DMS153 (cell line): Measurements from ENCODE around the gene FBLN1.

Experiments used
- DNase-seq: peaks from one replicate; lab custom pipeline; 2025; lab: John Stamatoyannopoulos, UW

The FBLN1 gene

GRCh38 chr22:45640941-45641621 is 138.4 kb downstream of the FBLN1 start:
- DNase-seq = no peak

- no peak for DNase-seq
Measured at GRCh38 chr22:45642986-45643385, 140.3 kb downstream of the FBLN1 start.

GRCh38 chr22:45644714-45645113 is 142.0 kb downstream of the FBLN1 start:
- no peak for DNase-seq

GRCh38 chr22:45645150-45645525 is 142.5 kb downstream of the FBLN1 start:
- no peak for DNase-seq

GRCh38 chr22:45645526-45646414 is 143.1 kb downstream of the FBLN1 start:
- DNase-seq = peak; percentile 42

- no peak for DNase-seq
Measured at GRCh38 chr22:45647532-45648225, 145.0 kb downstream of the FBLN1 start.

GRCh38 chr22:45648301-45649117 is 145.8 kb downstream of the FBLN1 start:
- no peak for DNase-seq

- DNase-seq = no peak
Measured at GRCh38 chr22:45649809-45650208, 147.1 kb downstream of the FBLN1 start.

GRCh38 chr22:45650721-45651120 is 148.0 kb downstream of the FBLN1 start:
- DNase-seq = no peak
